ENCODE data around the gene MAP2K1. TPM values are rescaled to one million over a fixed set of nuclear protein-coding genes. Genes with fewer than 3 reads are reported as not detected.
"Not testable (repeated sequence)": the region's sequence is repeated elsewhere in the genome, so short reads cannot be mapped to it uniquely, and the experiment has no call there.

MAP2K1 gene
- total RNA-seq, result 10 to 100 TPM; 71.8 to 77.6 (median 75.3) TPM

DNA sequence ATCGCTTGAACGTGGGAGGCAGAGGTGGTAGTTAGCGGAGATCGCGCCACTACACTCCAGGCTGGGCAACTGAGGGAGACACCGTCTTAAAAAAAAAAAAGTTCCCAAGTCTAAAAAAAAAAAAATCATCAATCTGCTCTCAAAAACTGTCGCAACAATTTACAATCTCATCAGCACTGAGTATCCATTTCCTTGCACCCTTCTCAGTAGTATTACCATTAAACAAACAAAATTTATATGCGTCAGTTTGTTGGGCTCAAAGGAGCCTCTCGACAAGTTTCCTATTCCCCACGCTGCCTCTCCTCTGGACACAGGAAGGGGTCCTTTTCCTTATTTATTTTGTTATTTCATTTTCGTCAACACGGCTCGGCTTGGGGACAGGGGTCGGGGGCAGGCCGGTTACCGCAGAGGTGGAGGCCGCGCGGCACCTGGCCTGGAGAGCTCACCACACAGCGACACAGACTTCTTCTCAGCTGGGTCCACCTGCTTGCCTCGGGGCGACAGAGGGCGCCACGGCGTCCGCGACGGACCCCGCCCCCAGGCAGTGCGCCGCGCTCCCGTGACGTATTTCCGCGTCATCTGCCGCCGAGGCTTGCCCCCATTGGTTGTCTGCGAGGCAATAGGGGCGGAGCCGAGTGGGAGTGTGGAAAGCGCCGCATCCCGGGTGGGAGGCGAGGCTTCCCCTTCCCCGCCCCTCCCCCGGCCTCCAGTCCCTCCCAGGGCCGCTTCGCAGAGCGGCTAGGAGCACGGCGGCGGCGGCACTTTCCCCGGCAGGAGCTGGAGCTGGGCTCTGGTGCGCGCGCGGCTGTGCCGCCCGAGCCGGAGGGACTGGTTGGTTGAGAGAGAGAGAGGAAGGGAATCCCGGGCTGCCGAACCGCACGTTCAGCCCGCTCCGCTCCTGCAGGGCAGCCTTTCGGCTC is at the start of gene MAP2K1:
TSS of gene MAP2K1 (plus strand) at position 709 of the 920 bp plus-strand sequence. CDS start 436 bp downstream, outside the sequence.
- Mint-ChIP-seq H3K27me3 (ENCODE audit: low read depth) (no peaks in the 10 kb centered on the region), H3K4me3 (peak within 1 kb of the TSS; percentile 94), H3K36me3 (ENCODE audit: insufficient read depth) (peaks cover 5% of the 10 kb centered on the region), H3K4me1 (ENCODE audit: low read depth) (peaks cover 46% of the 10 kb centered on the region), H3K9me3 (no peaks in the 10 kb centered on the region)
- peak; percentile 87 to 89 for ATAC-seq
- peak; percentile 99 for DNase-seq

DNA sequence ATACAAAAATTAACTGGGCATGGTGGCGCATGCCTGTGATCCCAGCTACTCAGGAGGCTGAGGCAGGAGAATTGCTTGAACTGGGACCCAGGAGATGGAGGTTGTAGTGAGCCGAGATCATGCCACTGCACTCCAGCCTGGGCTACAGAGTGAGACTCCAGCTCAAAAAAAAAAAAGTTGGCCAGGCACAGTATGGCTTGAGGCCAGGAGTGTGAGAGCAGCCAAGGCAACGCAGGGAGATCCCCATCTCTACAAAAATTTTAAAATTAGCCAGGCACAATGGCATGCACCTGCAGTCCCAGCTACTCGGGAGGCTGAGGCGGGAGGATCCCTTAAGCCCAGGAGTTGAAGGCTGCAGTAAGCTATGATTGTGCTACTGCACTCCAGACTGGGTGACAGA is 38.2 kb upstream of the MAP2K1 start:
- ATAC-seq; H3K9me3 Mint-ChIP-seq; H3K4me1 Mint-ChIP-seq (ENCODE audit: low read depth); H3K27me3 Mint-ChIP-seq (ENCODE audit: low read depth); DNase-seq; H3K4me3 Mint-ChIP-seq: not testable (repeated sequence)
- peaks cover 22% of the 10 kb centered on the region for H3K36me3 Mint-ChIP-seq (ENCODE audit: insufficient read depth)

DNA sequence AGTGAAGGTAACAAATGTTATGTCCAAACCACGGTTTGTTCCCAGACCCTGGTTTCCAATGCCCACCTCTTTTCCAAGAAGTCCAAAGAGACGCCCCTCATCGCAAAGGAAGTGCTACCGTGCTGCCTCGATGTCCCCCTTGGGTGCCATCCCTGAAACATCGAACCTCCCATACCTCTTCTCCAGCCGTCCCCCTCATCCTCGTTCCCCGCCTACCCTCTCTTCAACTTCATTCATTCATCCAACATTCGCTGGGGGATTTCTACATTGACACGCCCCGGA is 30.7 kb upstream of the MAP2K1 start:
- Mint-ChIP-seq H3K4me3 (peak overlapping the region; percentile 92), H3K36me3 (ENCODE audit: insufficient read depth) (peaks cover 8% of the 10 kb centered on the region), H3K27me3 (ENCODE audit: low read depth) (no peaks in the 10 kb centered on the region), H3K9me3 (no peaks in the 10 kb centered on the region), H3K4me1 (ENCODE audit: low read depth) (peaks cover 23% of the 10 kb centered on the region)
- DNase-seq (no peak), ATAC-seq (no peak)

DNA sequence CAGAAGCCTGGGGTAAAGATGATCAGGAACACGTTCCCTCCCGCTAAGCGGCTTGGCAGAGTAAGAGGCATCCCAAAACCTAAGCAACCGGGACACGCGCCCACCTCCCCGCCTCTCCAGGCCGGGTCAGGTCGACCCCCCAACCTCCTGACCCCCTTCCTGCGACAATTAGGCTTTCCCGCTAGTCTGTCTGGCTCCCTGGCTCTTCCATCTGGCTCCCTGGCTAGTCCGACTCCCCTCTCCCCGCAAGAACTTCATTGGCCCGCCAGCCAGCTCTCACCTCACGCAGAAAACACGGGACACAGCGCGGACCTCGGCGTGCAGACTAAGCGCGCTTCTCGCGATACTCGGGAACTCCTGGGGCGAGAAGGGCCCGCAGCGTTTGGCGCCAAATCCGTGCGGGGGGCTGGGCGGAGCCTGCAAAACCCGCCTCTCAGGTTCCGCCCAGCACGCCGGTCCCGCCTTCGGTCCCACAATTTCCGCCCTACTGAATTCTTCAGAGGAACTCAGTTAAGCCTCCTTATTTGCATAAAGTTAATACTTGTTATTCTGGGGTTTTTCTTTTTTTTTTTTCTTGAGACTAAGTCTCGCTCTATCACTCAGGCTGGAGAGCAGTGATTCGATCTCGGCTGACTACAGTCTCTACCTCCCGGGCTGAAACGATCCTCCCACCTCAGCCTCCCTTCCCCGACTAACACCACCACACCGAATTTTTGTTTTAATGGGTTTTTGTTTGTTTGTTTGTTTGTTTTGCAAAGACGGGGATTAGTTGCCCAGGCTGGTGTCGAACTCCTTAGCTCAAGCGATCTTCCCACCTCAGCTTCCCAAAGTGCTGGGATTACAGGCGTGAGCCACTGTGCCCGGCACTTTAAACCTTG is 30.1 kb upstream of the MAP2K1 start, which contains the start of gene TIPIN:
TSS of gene TIPIN (minus strand) at position 327 of the 878 bp plus-strand sequence. CDS start 3,738 bp downstream, outside the sequence.
- Mint-ChIP-seq H3K9me3 (no peaks in the 10 kb centered on the region), H3K27me3 (ENCODE audit: low read depth) (no peaks in the 10 kb centered on the region), H3K4me1 (ENCODE audit: low read depth) (peaks cover 23% of the 10 kb centered on the region), H3K36me3 (ENCODE audit: insufficient read depth) (peaks cover 8% of the 10 kb centered on the region), H3K4me3 (peak within 1 kb of the TSS; percentile 92)
- ATAC-seq, result peak; percentile 99
- peak; percentile 96 for DNase-seq

DNA sequence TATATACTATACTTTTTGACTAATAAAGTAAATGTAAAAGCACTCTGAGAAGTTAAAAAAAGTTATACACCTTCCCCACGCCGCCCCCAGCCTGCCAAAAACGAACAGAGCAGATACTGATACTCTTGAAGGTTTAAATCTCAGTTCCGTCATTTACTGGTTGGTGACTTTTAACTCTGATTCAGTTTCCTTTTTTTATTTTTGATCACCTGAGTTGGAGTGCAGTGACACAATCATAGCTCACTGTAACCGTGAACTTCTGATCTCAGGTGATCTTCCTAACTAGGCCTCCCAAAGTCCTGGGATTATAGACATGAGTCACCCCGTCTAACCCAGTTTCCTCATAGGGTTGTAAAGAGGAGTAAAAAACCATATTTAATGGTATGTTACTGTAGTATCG is 27.0 kb upstream of the MAP2K1 start:
- H3K36me3 Mint-ChIP-seq (ENCODE audit: insufficient read depth), result no peaks in the 10 kb centered on the region
- ATAC-seq, result no peak
- H3K4me1 Mint-ChIP-seq (ENCODE audit: low read depth), result peaks cover 16% of the 10 kb centered on the region
- H3K9me3 Mint-ChIP-seq, result no peaks in the 10 kb centered on the region
- no peak for DNase-seq
- no peak overlapping the region for H3K4me3 Mint-ChIP-seq
- H3K27me3 Mint-ChIP-seq (ENCODE audit: low read depth), result no peaks in the 10 kb centered on the region

DNA sequence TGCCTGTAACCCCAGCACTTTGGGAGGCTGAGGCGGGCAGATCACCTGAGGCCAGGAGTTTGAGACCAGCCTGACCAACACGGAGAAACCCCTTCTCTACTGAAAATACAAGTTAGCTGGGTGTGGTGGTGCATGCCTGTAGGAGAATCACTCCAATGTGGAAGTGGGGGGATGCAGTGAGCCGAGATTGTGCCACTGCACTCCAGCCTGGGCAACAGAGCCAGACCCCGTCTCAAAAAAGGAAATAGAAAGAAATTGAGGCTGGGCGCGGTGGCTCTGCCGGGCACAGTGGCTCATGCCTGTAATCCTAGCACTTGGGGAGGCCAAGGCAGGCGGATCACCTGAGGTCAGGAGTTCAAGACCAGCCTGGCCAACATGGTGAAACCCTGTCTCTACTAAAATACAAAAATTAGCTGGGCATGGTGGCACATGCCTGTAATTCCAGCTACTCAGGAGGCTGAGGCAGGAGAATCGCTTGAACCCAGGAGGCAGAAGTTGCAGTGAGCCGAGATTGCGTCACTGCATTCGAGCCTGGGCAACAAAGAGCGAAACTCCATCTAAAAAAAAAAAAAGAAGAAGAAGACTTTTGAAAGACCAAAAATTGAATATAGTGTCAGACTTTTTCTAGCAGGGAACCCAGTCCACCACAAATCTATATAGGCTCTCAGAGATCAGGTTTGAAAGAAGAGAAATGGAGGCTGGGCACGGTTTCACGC is 24.8 kb upstream of the MAP2K1 start:
- H3K27me3 Mint-ChIP-seq (ENCODE audit: low read depth); H3K4me1 Mint-ChIP-seq (ENCODE audit: low read depth); H3K36me3 Mint-ChIP-seq (ENCODE audit: insufficient read depth); ATAC-seq; H3K9me3 Mint-ChIP-seq; H3K4me3 Mint-ChIP-seq; DNase-seq: not testable (repeated sequence)

DNA sequence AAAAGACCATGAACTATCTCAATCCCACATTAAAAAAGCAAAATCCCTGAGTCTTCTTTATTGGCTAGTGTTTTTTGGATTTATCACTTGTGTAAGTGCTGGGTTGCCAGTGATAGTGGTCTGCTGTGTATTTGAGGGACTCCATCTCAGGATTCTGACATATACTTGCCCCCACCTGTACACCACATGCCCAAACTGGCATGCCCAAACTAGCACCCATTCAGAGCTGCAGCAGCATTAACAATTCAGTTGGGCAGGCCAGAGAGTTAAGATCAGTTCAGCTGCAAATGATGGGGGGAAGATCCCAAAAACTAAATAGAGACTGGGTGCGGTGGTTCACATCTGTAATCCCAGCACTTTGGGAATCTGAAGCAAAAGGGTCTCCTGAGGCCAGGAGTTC is 23.9 kb upstream of the MAP2K1 start:
- Mint-ChIP-seq H3K4me1 (ENCODE audit: low read depth) (no peaks in the 10 kb centered on the region), H3K9me3 (no peaks in the 10 kb centered on the region), H3K27me3 (ENCODE audit: low read depth) (no peaks in the 10 kb centered on the region), H3K4me3 (no peak overlapping the region), H3K36me3 (ENCODE audit: insufficient read depth) (no peaks in the 10 kb centered on the region)
- ATAC-seq (no peak), DNase-seq (no peak)

DNA sequence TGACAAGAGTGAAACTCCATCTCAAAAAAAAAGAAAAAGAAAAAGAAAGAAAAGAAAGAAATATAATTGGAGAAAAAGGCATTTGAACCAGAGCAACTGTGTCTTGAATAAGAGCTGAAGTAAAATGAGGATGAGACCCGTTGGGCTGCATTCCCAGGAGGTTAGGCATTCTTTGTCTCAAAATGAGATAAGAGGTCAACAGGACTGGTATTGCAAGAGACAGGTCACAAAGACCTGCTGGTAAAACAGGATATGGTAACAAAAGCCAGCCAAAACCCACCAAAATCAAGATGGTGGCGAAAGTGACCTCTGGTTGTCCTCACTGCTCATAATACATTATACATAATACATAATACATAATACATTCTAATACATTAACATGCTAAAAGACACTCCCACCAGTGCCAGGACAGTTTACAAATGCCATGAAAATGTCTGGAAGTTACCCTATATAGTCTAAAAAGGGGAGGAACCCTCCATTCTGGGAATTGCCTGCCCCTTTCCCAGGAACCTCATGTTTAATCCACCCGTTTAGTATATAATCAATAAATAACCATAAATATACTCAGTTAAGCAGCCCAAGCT is 21.7 kb upstream of the MAP2K1 start:
- Mint-ChIP-seq H3K27me3 (ENCODE audit: low read depth) (no peaks in the 10 kb centered on the region), H3K9me3 (no peaks in the 10 kb centered on the region), H3K36me3 (ENCODE audit: insufficient read depth) (no peaks in the 10 kb centered on the region), H3K4me1 (ENCODE audit: low read depth) (peaks cover 7% of the 10 kb centered on the region), H3K4me3 (no peak overlapping the region)
- no peak for DNase-seq
- ATAC-seq, result no peak

DNA sequence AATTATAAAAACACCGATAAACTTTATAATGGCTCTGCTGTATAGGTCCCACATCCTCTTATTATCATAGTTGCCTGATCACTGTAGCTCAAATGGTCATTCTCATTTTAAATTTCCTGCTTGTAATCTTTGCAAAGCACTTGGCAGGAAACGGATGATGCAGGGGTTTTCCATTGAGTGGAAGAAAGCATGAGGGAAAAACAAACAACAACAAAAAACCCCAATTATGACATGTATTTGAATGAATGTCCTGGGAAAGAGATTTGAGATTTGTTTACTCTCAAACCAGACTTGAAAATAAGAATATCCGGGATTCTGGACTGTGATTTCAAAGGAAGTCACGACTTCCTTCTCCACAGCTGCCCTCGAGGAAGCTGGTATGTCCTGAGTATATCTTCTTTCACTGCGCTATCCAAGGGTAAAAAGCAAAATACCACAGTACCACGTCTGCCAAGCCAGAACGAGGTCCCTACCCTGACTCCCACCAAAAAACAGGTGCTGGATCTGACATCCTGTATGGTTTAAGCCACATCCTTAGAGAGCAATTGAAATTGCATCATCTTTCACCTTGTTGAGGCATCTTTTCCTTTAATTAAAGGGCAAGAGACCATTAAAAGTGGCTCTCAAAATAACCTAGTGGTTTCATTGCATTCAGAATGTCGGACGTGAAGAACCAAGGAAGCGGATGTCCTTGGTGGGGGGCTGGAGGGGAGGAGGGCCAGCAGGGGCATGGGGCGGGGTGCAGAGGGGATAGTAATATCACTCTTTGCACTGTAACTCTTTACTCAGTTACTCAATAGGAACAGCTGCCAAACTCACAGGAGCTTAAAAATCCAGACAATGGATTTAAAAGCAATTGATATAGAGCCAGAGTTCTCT is 16.7 kb upstream of the MAP2K1 start:
- Mint-ChIP-seq H3K9me3 (peaks cover 2% of the 10 kb centered on the region), H3K36me3 (ENCODE audit: insufficient read depth) (no peaks in the 10 kb centered on the region), H3K4me3 (peak overlapping the region; percentile 78), H3K4me1 (ENCODE audit: low read depth) (peaks cover 15% of the 10 kb centered on the region), H3K27me3 (ENCODE audit: low read depth) (no peaks in the 10 kb centered on the region)
- peak; percentile 65 to 70 for ATAC-seq
- no peak for DNase-seq

DNA sequence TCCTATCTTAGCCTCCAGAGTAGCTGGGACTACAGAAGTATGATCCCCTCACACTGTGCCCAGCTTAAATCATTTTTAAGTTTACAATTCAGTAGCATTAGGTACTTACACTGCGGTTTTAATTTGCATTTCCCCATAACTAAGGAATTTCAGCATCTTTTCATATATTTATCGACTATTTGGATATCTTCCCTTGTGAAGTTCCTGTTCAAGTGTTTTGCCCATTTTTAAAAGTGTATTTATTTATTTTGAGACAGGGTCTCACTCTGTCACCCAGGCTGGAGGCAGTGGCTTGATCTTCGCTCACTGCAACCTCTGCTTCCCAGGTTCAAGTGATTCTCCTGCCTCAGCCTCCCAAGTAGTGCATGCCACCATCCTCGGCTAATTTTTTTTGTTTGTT is 12.5 kb upstream of the MAP2K1 start:
- Mint-ChIP-seq H3K27me3 (ENCODE audit: low read depth) (no peaks in the 10 kb centered on the region), H3K36me3 (ENCODE audit: insufficient read depth) (no peaks in the 10 kb centered on the region), H3K4me3 (no peak overlapping the region), H3K9me3 (peaks cover 3% of the 10 kb centered on the region), H3K4me1 (ENCODE audit: low read depth) (peaks cover 15% of the 10 kb centered on the region)
- DNase-seq (no peak), ATAC-seq (no peak)

DNA sequence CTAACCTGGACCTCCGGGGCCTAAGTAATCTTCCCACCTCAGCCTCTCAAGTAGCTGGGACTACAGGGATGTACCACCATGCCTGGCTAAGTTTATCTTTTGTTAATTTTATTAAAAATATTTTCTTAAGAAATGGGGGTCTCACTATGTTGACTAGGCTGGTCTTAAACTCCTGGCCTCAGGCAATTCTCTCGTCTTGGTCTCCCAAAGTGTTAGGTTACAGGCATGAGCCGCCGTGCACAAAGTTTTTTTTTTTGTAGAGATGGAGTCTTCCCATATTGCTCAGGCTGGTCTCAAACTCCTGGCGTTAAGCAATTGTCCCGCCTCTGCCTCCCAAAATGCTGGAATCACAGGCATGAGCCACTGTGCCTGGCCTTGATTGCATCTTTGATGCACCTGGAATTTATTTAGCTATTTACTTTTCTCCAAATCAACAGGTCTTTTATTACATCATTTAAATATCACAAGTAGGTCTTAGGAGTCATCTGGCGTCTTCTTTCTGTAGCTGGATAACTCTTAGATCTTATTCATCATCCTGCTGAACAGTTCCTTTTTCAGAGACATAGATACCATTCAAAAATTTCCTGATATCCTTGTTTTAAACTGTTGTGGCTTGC is 7.8 kb upstream of the MAP2K1 start:
- no peak overlapping the region for H3K4me3 Mint-ChIP-seq
- no peaks in the 10 kb centered on the region for H3K36me3 Mint-ChIP-seq (ENCODE audit: insufficient read depth)
- no peaks in the 10 kb centered on the region for H3K4me1 Mint-ChIP-seq (ENCODE audit: low read depth)
- peaks cover 3% of the 10 kb centered on the region for H3K9me3 Mint-ChIP-seq
- H3K27me3 Mint-ChIP-seq (ENCODE audit: low read depth), result no peaks in the 10 kb centered on the region
- ATAC-seq, result no peak
- DNase-seq, result no peak

DNA sequence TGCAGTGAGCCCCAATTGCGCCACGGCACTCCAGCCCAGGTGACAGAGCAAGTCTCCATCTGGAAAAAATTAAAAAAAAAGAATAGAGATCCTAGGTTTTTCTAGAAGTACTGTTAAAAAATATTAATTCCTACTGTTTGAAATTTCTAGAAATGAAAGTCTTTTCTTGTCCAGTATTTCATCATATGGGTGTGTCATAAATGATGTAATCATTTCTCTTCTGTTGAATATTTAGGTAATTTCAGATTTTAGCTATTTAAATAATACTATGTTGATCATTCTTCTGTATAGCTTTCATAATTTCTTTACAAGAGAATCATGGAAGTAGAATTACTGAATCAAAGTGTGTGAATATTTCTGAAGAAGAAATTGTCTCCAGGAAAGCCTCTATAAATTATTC is 5.3 kb upstream of the MAP2K1 start:
- H3K36me3 Mint-ChIP-seq (ENCODE audit: insufficient read depth); H3K4me1 Mint-ChIP-seq (ENCODE audit: low read depth); H3K9me3 Mint-ChIP-seq; DNase-seq; H3K27me3 Mint-ChIP-seq (ENCODE audit: low read depth); ATAC-seq; H3K4me3 Mint-ChIP-seq: not testable (repeated sequence)

Measured in activated T-cell treated with anti-CD3 and anti-CD28 coated beads, Interleukin-2, amount 50 U/mL, for 4 hours (primary cell).